GM21529 (cell line): Measurements from ENCODE around the gene NT5C3B.
"Not testable (repeated sequence)": the region's sequence is repeated elsewhere in the genome, so short reads cannot be mapped to it uniquely, and the experiment has no call there.

Experiments
- ATAC-seq: cut with Tn5 transposase; IDR thresholded peaks from one replicate; pipeline ENCODE4 v1.9.1; 2021; ENCODE audit not compliant: unreplicated experiment

Gene NT5C3B

DNA sequence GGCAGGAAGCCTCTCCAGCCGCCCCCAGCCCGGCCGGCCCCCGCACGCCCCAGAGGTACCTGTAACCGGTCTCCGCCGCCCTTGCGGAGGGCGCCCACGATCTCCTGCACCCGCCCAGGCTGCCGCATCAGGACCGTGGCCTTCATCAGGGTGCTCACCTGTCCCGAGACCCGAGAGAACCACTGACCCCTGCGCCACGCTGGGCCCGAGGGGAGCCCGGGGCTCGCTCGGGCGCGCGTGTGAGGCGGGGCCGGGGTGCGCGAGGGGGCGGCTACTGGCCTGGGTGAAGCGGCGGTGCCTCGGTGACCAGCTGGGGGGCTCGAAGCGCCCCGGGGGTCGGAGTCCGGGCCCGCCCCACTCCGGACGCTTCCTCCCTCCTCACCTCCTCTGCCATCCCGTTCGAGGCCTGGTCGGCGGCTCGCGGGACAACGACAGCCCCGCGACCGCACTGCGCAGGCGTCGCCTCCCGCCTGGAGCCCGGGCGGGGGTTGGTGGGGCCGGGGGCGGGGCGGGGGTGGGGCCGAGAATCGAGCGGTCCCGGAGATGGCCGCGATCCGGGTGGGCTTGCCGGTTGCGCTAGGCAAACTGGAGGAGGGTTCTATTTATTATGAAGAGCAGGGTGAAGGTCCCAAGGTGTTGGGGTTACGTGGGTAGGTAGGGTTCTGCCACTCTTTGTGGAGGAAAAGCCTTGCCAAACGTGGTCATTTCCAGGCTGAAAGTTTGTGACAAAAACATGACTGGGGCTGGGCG is at the start of gene NT5C3B:
Gene NT5C3B (minus strand): TSS at position 433 of the 750 bp plus-strand sequence. CDS start 39 bp downstream, at position 394.
- peak; percentile 50 for ATAC-seq

DNA sequence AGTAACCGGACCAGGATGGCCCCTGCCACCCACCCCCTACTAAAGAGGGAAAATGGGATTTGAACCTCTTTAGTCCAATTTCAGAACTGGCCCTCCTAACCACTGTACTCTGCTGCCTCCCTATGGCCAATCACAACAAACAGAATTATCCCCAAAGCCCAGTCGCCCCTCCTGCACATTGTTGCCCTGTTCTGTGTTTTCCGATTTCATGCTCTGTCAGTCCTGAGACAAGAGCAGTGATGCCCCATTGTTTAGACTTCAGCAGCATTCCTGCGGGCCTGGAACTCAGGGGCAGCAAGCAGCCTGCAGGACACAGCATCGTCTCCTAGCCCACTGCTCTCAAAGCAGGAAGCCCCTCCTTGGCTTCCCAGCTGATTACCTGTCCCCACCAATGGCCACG is 49.7 kb upstream of the NT5C3B start:
- no peak for ATAC-seq

DNA sequence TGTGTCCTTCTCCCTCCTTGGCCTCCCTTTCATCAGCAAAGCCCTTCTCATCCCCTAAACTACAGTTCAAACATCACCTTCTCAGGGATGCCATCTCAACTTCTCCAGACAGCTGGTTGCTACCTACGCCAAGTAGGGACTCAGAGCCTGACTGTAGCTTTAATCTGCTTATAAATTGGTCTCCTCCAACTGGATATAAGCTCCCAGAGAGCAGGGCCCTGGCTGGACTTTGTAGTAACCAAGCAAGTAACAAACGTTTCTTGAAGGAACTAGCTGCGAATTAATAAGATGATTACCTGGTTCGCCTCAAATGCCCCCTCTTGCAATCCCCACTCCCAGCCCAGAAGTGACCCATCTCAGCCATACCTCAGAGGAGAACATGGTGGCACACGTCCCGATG is 46.7 kb upstream of the NT5C3B start:
- no peak for ATAC-seq

DNA sequence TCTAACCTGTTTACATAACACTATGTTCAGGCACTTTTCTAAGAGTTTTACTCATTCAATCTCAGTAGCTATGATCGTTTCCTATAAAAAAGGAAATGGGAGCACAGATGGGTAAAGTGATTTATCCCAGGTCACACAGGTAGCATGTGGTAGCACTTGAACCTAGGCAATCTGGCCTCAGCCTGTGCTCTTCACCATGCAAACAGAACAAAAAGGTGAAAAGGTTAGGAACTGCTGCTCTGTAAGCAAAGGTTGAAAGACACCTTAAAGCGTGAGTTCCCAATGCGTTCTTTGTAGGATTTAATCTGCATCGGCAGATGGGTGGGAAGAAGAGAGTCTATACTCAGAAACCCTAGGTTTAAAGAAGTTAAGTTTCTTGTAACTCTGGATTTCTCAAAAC is 44.1 kb upstream of the NT5C3B start:
- ATAC-seq: no peak

DNA sequence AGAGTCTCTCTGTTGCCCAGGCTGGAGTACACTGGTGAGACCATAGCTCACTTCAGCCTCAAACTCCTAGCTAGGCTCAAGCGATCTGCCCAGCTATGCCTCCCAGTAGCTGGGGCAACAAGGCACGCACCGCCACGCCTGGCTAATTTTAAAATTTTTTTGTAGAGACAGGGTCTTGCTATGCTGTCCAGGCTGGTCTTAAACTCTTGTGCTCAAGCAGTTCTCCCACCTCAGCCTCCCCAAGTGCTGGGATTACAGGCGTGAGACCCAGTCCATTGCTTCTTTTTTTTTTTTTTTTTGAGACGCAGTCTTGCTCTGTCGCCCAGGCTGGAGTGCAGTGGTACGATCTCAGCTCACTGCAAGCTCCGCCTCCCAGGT is 38.2 kb upstream of the NT5C3B start:
- ATAC-seq: not testable (repeated sequence)

DNA sequence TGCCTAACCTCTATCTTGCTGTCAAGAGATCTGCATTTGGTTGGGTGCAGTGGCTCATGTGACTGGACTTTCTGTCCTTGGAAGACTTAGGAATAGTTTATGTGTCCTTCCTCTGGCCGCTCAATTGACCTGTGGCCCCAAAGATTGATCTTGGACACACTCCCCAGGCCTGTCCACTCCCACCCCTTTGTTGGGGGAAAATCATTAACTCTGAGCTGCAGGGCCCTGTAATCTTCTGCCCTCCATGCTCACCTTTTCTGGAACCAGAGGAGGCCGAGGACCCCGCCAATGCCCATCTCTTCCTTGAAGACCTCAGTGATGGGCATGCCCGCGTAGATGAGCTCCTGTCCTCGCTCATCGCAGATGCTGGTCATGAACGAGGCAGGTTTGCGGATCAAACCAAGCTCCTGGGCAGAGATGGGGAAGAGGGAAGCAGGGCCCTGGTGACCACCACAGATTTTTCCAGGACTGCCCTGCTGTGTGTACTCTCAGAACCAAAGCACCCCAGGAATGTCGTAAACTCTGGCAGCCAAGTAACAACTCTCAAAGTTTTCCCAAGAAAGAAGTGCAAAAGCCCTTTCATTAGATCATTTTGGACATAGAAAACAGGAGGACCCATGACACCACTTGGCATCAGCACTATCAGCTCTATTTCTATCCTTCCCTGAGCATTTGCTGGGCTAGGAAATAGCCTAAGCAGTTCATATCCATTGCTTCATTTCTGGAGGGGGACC is 37.7 kb upstream of the NT5C3B start:
- no peak for ATAC-seq

DNA sequence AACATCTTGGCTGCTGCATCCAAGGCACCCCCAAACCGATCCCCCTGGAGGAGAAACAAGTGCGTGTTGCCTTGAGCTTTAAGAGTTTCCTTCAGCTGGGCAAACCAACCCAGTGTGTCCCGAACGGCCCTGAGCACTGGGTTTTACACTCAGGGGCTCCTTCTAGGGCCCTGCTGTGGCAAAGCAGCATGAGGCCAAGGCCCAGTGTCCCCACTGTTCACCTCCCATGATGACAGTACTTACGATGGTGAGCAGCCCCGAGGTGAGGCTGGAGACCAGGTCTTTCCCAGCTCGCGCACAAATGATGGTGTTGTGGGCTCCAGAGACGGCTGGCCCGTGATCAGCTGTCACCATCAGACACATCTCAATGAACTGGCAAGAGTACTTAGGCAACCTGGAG is 35.8 kb upstream of the NT5C3B start:
- no peak for ATAC-seq

DNA sequence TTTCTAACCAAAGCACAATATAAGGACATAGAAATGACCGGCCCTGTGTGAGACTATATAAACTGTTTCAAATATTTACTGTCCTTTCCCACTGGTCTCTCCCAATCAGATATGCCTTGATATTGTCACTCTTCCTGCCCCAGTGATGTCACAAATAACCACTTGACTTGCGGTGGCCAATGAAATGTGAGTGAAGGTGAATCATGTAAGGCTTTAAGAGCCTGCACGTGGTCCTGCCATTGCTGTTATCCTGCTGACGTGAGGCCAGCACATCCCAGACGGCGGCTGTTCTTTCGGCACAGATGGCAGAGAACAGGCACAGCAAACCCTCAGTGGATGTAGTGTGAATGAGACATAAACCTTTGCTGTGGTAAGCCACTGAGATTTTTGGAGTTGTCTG is 34.6 kb upstream of the NT5C3B start:
- no peak for ATAC-seq

DNA sequence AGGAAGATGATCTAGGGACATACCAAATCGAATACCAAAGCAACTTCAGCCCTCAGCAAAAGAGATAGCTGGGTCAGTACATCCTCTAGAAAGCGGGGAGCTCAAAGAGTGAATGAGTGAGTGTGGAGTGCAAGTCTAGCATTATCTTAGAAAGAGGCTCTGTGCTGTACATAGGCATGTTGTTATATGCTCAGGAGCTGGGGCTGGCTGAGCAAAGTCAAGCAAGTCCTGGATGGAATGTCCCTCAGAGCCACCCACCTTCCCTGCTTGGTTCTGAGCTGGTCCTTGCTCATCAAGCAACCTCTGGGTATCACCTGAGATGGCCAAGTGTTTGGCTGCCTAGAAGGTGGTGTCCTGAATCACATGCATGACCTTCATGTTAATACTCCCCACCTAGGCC is 34.1 kb upstream of the NT5C3B start:
- ATAC-seq: no peak

DNA sequence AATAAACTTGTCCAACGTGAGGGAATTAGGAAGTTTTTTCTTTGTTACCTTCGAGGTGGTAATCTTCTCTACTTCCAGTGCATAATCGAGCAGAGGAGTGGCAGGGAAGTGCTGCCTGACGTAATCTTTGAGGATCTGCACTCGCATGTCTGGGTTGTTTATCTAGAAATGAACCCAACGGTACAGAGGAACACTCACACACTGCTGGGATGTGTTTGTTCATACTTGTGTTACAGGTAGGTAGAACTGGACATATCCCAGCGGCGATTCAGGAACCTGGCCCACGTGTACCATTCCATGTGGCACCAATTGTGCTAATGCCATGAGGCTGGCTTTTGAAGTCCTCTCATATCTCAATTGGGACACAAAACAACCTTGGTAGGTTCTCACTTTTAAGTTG is 33.4 kb upstream of the NT5C3B start:
- ATAC-seq: no peak

DNA sequence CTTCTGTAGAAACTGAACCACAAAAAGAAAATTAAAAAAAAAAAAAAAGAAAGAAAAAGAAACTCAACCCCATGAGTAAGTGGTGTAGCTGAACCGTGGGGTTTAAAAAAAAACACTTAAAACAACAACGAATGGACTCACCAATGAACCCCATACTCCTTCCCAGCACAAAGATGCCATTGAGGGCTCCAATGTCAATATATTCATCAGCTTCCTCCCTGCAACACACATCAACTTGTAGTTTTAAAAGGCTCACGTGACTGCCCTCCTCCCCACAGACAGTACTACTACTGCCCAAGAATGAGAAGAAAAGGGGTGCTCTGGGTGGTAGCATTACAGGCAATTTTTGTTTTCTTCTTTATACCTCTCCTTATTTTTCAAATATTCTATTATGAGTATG is 32.5 kb upstream of the NT5C3B start:
- no peak for ATAC-seq

DNA sequence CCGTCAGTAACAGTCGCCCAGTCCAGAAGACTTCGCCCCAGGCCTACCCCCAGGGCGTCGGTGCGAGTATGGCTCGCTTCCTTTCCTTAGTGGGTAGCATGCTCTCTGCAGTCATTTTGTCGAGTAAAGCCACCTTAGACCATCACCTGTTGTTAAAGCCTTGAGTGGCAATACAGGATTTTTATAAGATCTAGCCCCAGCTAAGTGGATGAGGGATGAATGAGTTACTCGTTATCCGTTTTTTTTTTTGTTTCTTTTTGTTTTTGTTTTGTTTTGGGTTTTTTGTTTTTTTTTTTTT is 29.5 kb upstream of the NT5C3B start:
- no peak for ATAC-seq

DNA sequence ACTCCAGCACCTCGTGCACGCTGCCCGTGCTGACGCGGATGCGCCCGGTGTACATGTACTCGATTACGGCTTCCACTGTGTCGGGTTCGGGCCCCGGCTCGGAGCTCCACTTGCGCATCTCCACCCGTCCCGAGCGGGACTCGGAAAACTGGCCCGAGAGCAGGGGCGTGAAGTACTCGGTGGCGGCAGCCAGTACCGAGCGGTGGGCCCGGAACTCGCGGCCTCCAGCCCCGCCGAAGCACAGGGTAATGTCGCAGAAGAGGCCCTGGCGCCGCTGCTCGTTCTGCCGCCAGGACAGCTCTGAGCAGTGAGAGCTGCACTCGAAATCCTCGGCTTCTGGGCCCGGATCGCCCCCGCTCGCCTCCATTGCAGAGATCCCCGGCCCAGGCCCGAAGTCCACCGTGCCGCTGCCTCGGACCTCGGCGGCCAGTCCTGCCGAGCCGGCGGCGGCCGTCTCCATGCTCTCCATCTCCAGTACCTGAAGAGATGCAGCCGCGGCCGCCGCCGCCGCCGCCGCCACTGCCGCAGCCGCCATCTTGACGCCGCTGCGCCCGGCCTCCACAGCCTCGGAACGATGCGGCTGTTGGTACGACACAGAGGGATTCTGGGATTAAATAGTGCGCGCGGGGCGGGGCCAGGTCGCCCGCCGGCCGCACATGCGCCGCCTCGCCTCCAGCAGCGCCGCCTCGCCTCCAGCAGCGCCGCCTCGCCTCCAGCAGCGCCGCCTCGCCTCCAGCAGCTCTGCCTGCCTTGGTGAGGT is 29.0 kb upstream of the NT5C3B start, which contains the start of gene KLHL11:
Gene KLHL11 (minus strand): TSS at position 588 of the 760 bp plus-strand sequence. CDS start 53 bp downstream, at position 535.
- ATAC-seq: peak; percentile 78

DNA sequence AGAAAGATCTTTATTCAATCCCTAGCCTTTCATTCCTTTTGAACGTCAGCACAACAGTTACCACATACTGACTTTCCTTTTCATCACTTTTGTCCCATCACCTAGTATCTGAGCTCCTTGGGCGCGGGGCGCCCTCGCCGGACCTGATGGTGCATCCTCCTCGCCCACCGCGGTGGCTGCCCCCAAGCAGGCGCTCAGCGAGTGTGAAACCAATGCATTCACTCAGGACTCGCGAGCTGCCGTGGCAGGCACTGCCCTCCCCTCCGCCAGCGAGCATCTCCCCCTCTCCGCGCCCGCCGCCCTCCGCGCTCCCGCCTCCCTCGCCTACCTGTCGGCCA is 28.4 kb upstream of the NT5C3B start:
- ATAC-seq: no peak

DNA sequence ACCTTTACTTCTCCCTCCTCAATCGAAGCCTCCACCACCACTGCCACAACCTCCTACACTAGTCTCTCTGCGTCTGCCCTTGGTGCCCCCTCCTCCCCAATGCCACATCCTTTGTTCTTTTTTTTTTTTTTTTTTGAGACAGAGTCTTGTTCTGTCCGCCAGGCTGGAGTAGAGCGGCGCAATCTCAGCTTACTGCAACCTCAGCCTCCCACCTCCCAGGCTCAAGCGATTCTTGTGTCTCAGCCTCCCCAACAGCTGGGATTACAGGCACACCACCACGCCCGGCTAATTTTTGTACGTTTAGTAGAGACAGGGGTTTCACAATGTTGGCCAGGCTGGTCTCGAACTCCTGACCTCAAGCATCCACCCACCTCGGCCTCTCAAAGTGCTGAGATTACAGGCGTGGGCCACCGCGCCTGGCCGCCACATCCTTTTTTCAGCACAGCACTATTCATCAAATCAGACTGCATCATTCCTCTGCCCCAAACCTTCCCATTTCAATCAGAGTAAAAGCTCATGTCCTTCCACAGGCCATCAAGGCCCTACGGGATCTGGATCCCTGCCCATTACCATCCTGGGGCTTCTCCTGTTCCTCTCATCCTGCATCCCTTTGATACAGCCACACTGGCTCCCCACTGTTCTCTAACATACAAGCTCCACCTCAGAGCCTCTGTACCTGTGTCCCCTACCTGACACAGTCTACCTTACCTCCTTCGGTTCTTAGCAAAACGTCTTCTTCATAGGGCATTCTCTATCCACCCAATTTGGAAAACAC is 27.2 kb upstream of the NT5C3B start:
- no peak for ATAC-seq

DNA sequence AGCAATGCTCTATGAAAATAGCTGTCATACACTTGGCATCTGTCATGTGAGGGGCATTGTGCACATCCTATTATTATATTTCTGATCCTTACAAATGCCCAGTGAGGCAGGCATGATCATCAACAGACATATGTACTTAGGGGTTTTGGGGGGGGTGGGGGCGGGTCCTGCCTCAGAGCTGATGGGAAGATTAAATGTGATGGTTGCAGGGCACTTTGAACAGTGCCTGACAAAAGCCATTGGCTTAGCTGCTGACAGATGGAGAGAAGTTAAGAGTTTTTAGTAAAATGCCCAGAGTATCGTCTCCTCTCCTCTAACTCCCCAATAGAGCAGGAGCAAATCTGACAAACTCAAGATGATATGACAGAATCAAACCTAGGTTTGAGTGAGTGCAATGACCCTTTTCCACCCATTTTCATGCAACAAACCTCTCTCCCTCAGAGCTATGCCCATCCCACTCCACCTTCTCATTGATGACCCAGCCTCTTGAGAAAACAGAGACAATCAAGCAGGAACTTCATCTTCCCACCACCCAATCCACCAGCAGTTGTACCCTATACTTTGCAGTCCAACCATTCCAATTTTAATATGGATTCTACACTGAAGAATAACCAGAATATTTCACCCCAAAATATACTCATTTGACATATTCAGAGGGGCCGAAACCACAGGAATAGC is 24.4 kb upstream of the NT5C3B start:
- no peak for ATAC-seq

DNA sequence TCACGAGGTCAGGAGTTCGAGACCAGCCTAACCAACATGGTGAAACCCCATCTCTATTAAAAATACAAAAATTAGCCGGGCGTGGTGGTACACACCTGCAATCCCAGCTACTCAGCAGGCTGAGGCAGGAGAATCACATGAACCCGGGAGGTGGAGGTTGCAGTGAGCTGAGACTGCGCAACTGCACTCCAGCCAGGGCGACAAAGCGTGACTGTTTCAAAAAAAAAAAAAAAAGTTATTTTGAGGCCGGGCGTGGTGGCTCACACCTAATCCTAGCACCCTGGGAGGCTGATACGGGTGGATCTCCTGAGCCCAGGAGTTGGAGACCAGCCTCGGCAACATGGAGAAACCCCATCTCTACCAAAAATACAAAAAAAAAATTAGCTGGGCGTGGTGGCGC is 15.3 kb upstream of the NT5C3B start:
- not testable (repeated sequence) for ATAC-seq

DNA sequence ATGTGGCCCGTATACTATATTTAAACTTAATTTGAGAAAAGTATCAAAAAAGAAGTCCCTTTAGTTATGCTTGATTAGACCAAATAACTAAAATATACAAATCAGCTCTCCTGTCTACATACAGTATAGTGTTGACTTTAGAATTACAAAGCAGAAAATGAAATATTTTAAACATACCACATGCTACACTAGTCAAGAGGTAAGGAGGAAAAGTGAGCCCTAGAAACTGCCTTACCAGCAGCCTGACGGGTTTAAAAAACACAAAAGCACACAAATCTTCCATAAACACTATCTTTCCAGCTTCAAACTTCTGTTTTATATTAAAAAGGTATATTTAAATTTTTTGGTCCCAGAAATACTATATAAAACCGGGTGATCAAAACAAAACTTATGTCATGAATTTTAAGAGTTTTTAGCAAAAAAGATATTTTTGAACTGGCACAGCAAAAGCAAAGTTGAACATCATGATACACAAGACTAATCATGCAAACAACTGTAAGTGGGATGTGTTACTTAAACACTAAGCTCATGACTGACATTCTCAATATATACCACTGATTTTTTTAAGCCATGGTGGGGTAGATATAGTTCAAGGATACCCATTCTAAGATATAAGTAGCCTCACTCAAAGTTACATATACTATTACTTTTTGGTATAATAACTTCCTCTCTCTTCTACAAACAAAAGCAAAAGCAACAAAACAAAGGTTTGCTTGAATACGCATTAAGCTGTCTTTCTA is 13.4 kb upstream of the NT5C3B start:
- ATAC-seq: no peak

DNA sequence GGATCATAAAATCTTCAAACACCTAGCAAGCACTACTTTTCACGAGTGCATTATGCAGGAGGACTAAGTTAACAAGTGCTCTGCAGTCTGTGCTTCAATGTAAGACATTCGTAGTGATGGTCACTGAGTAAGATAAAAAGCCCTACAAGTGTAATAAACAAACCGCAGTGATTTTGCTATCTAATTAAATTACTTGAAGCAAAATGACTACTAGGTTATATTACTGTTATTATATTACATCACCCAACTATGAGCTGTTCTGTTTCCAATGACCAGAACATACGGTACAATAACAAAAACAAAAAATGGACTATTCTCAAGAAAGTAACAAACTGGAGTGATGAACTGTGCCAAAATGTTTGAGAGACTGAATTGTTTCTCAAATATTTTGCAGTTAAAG is 12.8 kb upstream of the NT5C3B start:
- no peak for ATAC-seq

DNA sequence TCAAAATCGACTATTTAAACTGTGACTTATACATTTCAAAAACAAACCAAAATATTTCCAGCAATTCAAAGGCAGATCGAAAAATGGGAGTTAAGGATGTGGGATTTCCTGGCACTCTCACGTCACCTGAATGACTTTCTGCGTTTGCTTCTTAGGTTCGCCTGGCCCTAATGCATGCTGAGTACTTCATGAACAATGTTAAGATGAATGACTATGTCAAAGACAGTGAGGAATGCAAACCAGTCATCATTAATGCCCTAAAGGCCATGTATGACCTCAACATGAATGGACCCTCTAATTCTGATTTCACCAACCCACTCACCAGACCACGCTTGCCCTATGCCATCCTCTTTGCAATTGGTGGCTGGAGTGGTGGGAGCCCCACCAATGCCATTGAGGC is 8.9 kb upstream of the NT5C3B start:
- ATAC-seq: no peak
